ENCODE measurements around the gene REEP5.

DNA sequence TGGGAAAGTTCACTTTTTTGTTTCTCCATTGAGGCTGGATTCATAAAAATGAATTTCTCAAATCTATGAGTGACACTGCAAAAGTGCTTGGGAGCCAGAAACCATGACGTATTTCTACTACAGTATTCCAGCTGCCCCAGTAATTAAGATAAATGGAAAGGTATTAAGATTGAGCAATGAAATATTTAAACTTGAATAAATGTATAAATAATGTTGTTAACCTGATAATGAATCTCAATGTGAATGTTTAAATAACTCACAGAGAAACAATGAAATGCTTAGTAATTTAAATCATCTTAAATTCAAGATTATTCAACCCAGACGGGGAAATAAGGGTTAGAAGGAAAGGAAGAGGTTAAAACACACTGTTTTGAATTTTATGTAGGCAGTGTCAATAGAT lies 72.1 kb downstream of the REEP5 start:
- TF ChIP-seq, protein P1, sequence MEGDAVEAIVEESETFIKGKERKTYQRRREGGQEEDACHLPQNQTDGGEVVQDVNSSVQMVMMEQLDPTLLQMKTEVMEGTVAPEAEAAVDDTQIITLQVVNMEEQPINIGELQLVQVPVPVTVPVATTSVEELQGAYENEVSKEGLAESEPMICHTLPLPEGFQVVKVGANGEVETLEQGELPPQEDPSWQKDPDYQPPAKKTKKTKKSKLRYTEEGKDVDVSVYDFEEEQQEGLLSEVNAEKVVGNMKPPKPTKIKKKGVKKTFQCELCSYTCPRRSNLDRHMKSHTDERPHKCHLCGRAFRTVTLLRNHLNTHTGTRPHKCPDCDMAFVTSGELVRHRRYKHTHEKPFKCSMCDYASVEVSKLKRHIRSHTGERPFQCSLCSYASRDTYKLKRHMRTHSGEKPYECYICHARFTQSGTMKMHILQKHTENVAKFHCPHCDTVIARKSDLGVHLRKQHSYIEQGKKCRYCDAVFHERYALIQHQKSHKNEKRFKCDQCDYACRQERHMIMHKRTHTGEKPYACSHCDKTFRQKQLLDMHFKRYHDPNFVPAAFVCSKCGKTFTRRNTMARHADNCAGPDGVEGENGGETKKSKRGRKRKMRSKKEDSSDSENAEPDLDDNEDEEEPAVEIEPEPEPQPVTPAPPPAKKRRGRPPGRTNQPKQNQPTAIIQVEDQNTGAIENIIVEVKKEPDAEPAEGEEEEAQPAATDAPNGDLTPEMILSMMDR (IDR thresholded peaks at IDR 0.05; ENCODE audit: insufficient read depth, low read depth, low read length), result no peak
- TF ChIP-seq EZH2 (IDR thresholded peaks at IDR 0.05; ENCODE audit: insufficient read depth, low read length), result no peak
